HepG2 (cell line): ENCODE data around the gene CYBB. TPM values are rescaled to one million over a fixed set of nuclear protein-coding genes. Genes with fewer than 3 reads are reported as not detected.

ENCODE experiments used
- GABPB1 ChIP-seq: IDR thresholded peaks from 2 replicates; pipeline ENCODE4 v1.6.1; 2016; ENCODE audit warnings: mild to moderate bottlenecking, missing genetic modification reagents, moderate library complexity, missing compliant biosample characterization
- KDM2A ChIP-seq: sonication (generic); formaldehyde crosslinking; IDR thresholded peaks from 2 replicates; pipeline ENCODE4 v1.4.0; 2020; ENCODE audit warnings: low read depth, missing genetic modification reagents, borderline replicate concordance
- KLF16 ChIP-seq, 2 experiments: sonication (generic) in 1 of 2; formaldehyde crosslinking in 1 of 2; IDR thresholded peaks; 2 replicates each; pipeline versions ENCODE4 v1.6.1 to v1.8.0; 2016 to 2023; ENCODE audit warnings: missing genetic modification reagents in 2 of 2, missing compliant biosample characterization in 1 of 2
- PHF20 ChIP-seq: sonication (generic); formaldehyde crosslinking; IDR thresholded peaks from 2 replicates; pipeline ENCODE4 v1.5.0; 2020; ENCODE audit warnings: mild to moderate bottlenecking, missing genetic modification reagents
- POLR2AphosphoS5 ChIP-seq: IDR thresholded peaks from 2 replicates; pipeline ENCODE4 v1.6.1; 2012; ENCODE audit warnings: low read depth, low read length
- RBFOX2 ChIP-seq: fragments of 200-400 bp; formaldehyde crosslinking; IDR thresholded peaks from 2 replicates; pipeline ENCODE4 v1.6.1; 2017; ENCODE audit warnings: low read depth, mild to moderate bottlenecking, low read length
- SETDB1 ChIP-seq: sonication (generic); formaldehyde crosslinking; IDR thresholded peaks from 2 replicates; pipeline ENCODE4 v1.5.1; 2020; ENCODE audit warnings: missing genetic modification reagents, mild to moderate bottlenecking, borderline replicate concordance
- SPEN ChIP-seq: sonication (generic); formaldehyde crosslinking; IDR thresholded peaks from 2 replicates; pipeline ENCODE4 v1.5.1; 2020; ENCODE audit warnings: low read depth, mild to moderate bottlenecking, missing genetic modification reagents
- SRF ChIP-seq: IDR thresholded peaks from 2 replicates; pipeline ENCODE4 v1.6.1; 2011; ENCODE audit warnings: mild to moderate bottlenecking, low read depth, low read length, moderate library complexity
- YY1 ChIP-seq: IDR thresholded peaks from 2 replicates; pipeline ENCODE4 v1.6.1; 2011; ENCODE audit warnings: low read length, low read depth, moderate library complexity, mild to moderate bottlenecking; ENCODE audit not compliant: insufficient read depth, insufficient replicate concordance
- ZMYM4 ChIP-seq: sonication (generic); formaldehyde crosslinking; IDR thresholded peaks from 2 replicates; pipeline ENCODE4 v1.8.1; 2023; ENCODE audit warnings: mild to moderate bottlenecking, missing genetic modification reagents
- ZNF350 ChIP-seq: sonication (generic); formaldehyde crosslinking; IDR thresholded peaks from 2 replicates; pipeline ENCODE4 v1.4.0; 2020; ENCODE audit warnings: mild to moderate bottlenecking, low read depth, missing genetic modification reagents, borderline replicate concordance
- ZNF547 ChIP-seq: sonication (generic); formaldehyde crosslinking; IDR thresholded peaks from 2 replicates; pipeline ENCODE4 v1.5.1; 2020; ENCODE audit warnings: mild to moderate bottlenecking, missing genetic modification reagents
- ZNF605 ChIP-seq: sonication (generic); formaldehyde crosslinking; IDR thresholded peaks from 2 replicates; pipeline ENCODE4 v1.8.0; 2022; ENCODE audit warnings: mild to moderate bottlenecking, missing genetic modification reagents
- ZNF644 ChIP-seq: IDR thresholded peaks from 2 replicates; pipeline ENCODE4 v1.6.1; 2016; ENCODE audit warnings: low read depth
- ZSCAN31 ChIP-seq: sonication (generic); formaldehyde crosslinking; IDR thresholded peaks from 2 replicates; pipeline ENCODE4 v1.5.0; 2020; ENCODE audit warnings: low read depth, mild to moderate bottlenecking, missing genetic modification reagents
- polyA plus RNA-seq, 8 experiments: library from polyadenylated mRNA; depleted of rRNA in 3 of 8; stranded (reverse) in 7 of 8; unstranded in 1 of 8; fragments of >200 nt; fragmentation: Illumina TruSeq in 4 of 8; extraction: Trizol in 4 of 8; gene quantifications; 2 replicates each; pipeline versions ENCODE4 v1.2.1 to v1.2.3, GENCODE V29; 2011 to 2016; ENCODE audit warnings: low read depth in 4 of 8, missing spikeins in 1 of 8, mixed read lengths in 1 of 8; ENCODE audit not compliant: insufficient read depth in 1 of 8
- total RNA-seq, 5 experiments: library from RNA; depleted of rRNA; stranded (reverse); fragments of >200 nt; fragmentation: Illumina TruSeq; extraction: Trizol; gene quantifications; 2 replicates each; pipeline ENCODE4 v1.2.3, GENCODE V29; 2016; ENCODE audit warnings: low read depth in 1 of 5
- TF ChIP-seq, protein P1 (sequence below): IDR thresholded peaks from 2 replicates; pipeline ENCODE4 v1.6.1; 2016; ENCODE audit warnings: missing genetic modification reagents, missing compliant biosample characterization
- TF ChIP-seq, protein P2 (sequence below): sonication (generic); formaldehyde crosslinking; IDR thresholded peaks from 2 replicates; pipeline ENCODE4 v1.5.0; 2020; ENCODE audit warnings: missing genetic modification reagents
- TF ChIP-seq, protein P3 (sequence below): sonication (generic); formaldehyde crosslinking; conservative IDR thresholded peaks from 2 replicates; pipeline ENCODE4 v1.8.0; 2022; ENCODE audit warnings: mild to moderate bottlenecking, moderate library complexity, missing genetic modification reagents
- TF ChIP-seq, protein P4 (sequence below): sonication (generic); formaldehyde crosslinking; IDR thresholded peaks from 2 replicates; pipeline ENCODE4 v1.4.0; 2020; ENCODE audit warnings: missing genetic modification reagents
- TF ChIP-seq, protein P5 (sequence below): sonication (generic); formaldehyde crosslinking; IDR thresholded peaks from 2 replicates; pipeline ENCODE4 v1.5.1; 2020; ENCODE audit warnings: missing genetic modification reagents, mild to moderate bottlenecking, borderline replicate concordance

CYBB gene
- total and polyA plus RNA-seq, 2 of the 13 experiments (the other 11 are each of a cell fraction or from before 2014, with no cell fraction given) = not detected

DNA sequence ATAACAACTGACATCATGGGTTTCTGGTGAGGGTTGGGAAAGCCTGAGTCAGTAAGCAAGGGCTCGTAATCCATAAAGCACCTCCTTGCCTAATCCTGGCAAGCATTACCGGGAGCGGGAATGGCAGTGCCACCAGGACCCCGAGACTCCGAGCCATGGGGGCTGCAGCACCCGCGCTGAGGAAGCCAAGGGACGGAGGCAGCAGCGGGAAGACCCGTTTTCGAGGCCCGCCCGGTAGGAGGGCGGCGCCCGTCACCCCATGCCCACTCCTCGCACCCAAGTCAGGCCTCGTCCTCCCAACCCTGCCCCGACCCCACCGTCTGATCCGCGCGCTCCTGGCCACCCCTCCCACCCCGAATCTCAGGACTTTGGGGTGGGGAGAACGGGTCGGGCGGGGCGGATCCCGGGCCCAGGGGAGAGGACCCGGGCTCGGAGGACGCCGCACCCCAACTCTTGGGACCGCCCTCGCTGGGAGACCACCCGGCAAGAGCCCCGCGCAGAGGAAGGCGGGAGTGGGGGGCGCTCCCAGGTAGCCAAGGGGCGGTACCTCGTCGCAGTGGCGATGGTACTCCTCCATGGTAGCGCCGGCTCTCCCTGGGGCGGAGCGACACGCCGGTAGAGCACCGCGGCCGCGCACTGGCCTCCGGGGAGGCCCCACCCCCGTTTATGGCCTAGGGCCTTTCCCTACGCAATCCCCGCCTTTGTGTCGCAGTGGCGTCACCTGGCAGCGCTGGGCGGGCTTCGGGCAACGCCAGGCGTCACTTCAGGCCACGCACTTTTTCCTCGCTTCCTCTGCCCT is 67.3 kb downstream of the CYBB start, which contains the start of gene DYNLT3 (continued):
- TF ChIP-seq ZMYM4 (peak; percentile 74; the same call in 1 of the 2 replicates), KDM2A (CRISPR knock-in tag) (peak; percentile 65; the same call in 1 of the 2 replicates), SPEN (peak; percentile 69), RBFOX2 (0 out of 2 replicates have a peak, but pooled peaks have one; percentile 36), ZNF350 (CRISPR knock-in tag) (0 out of 2 replicates have a peak, but pooled peaks have one; percentile 24), ZNF605 (no peak), GABPB1 (CRISPR knock-in tag) (peak; percentile 73), ZNF547 (CRISPR knock-in tag) (0 out of 2 replicates have a peak, but pooled peaks have one; percentile 35), POLR2AphosphoS5 (peak; percentile 41; the same call in 1 of the 2 replicates), SETDB1 (CRISPR knock-in tag) (no peak), YY1 (peak; percentile 32), PHF20 (CRISPR knock-in tag) (peak; percentile 43; the same call in 1 of the 2 replicates), ZSCAN31 (CRISPR knock-in tag) (0 out of 2 replicates have a peak, but pooled peaks have one; percentile 44), ZNF644 (CRISPR knock-in tag) (peak; percentile 28; the same call in 1 of the 2 replicates), KLF16 (CRISPR knock-in tag; IDR thresholded peaks at IDR 0.05) (peak in 1 of 2 experiments; percentile 37; a peak in 1 of 4 replicates), SRF (no peak)
- TF ChIP-seq, protein P1, sequence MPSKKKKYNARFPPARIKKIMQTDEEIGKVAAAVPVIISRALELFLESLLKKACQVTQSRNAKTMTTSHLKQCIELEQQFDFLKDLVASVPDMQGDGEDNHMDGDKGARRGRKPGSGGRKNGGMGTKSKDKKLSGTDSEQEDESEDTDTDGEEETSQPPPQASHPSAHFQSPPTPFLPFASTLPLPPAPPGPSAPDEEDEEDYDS (CRISPR knock-in tag) = peak; percentile 54; the same call in 1 of the 2 replicates
- TF ChIP-seq, protein P2, sequence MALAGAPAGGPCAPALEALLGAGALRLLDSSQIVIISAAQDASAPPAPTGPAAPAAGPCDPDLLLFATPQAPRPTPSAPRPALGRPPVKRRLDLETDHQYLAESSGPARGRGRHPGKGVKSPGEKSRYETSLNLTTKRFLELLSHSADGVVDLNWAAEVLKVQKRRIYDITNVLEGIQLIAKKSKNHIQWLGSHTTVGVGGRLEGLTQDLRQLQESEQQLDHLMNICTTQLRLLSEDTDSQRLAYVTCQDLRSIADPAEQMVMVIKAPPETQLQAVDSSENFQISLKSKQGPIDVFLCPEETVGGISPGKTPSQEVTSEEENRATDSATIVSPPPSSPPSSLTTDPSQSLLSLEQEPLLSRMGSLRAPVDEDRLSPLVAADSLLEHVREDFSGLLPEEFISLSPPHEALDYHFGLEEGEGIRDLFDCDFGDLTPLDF (CRISPR knock-in tag) = 0 out of 2 replicates have a peak, but pooled peaks have one; percentile 52
- TF ChIP-seq, protein P3, sequence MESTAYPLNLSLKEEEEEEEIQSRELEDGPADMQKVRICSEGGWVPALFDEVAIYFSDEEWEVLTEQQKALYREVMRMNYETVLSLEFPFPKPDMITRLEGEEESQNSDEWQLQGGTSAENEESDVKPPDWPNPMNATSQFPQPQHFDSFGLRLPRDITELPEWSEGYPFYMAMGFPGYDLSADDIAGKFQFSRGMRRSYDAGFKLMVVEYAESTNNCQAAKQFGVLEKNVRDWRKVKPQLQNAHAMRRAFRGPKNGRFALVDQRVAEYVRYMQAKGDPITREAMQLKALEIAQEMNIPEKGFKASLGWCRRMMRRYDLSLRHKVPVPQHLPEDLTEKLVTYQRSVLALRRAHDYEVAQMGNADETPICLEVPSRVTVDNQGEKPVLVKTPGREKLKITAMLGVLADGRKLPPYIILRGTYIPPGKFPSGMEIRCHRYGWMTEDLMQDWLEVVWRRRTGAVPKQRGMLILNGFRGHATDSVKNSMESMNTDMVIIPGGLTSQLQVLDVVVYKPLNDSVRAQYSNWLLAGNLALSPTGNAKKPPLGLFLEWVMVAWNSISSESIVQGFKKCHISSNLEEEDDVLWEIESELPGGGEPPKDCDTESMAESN (CRISPR knock-in tag) = peak; percentile 58; the same call in 1 of the 2 replicates
- TF ChIP-seq, protein P4, sequence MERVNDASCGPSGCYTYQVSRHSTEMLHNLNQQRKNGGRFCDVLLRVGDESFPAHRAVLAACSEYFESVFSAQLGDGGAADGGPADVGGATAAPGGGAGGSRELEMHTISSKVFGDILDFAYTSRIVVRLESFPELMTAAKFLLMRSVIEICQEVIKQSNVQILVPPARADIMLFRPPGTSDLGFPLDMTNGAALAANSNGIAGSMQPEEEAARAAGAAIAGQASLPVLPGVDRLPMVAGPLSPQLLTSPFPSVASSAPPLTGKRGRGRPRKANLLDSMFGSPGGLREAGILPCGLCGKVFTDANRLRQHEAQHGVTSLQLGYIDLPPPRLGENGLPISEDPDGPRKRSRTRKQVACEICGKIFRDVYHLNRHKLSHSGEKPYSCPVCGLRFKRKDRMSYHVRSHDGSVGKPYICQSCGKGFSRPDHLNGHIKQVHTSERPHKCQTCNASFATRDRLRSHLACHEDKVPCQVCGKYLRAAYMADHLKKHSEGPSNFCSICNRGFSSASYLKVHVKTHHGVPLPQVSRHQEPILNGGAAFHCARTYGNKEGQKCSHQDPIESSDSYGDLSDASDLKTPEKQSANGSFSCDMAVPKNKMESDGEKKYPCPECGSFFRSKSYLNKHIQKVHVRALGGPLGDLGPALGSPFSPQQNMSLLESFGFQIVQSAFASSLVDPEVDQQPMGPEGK (CRISPR knock-in tag) = peak; percentile 15; the same call in 1 of the 2 replicates
- TF ChIP-seq, protein P5, sequence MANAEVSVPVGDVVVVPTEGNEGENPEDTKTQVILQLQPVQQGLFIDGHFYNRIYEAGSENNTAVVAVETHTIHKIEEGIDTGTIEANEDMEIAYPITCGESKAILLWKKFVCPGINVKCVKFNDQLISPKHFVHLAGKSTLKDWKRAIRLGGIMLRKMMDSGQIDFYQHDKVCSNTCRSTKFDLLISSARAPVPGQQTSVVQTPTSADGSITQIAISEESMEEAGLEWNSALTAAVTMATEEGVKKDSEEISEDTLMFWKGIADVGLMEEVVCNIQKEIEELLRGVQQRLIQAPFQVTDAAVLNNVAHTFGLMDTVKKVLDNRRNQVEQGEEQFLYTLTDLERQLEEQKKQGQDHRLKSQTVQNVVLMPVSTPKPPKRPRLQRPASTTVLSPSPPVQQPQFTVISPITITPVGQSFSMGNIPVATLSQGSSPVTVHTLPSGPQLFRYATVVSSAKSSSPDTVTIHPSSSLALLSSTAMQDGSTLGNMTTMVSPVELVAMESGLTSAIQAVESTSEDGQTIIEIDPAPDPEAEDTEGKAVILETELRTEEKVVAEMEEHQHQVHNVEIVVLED (CRISPR knock-in tag) = peak; percentile 76
